Pons (tissue), 1 donor: ENCODE results near the gene GLG1.
"Not testable (repeated sequence)": the region's sequence is repeated elsewhere in the genome, so short reads cannot be mapped to it uniquely, and the experiment has no call there.

Experiments used
- DNase-seq: peaks from one replicate; pipeline ENCODE4 v3.0.0-alpha.2; 2016; ENCODE audit warnings: low spot score

GLG1 gene

GRCh38 chr16:74537746-74538145 lies 69.2 kb downstream of the GLG1 start:
- not testable (repeated sequence) for DNase-seq

- DNase-seq = not testable (repeated sequence)
Observed at GRCh38 chr16:74534650-74535049, 72.3 kb downstream of the GLG1 start.

- DNase-seq = no peak
Observed at GRCh38 chr16:74524926-74525325, 82.0 kb downstream of the GLG1 start.

GRCh38 chr16:74524117-74524516 lies 82.8 kb downstream of the GLG1 start:
- DNase-seq = no peak

- DNase-seq = not testable (repeated sequence)
Observed at GRCh38 chr16:74523706-74524105, 83.2 kb downstream of the GLG1 start.

GRCh38 chr16:74522160-74522559 lies 84.8 kb downstream of the GLG1 start:
- no peak for DNase-seq

GRCh38 chr16:74521691-74522090 lies 85.2 kb downstream of the GLG1 start:
- peak; percentile 79 for DNase-seq

GRCh38 chr16:74518934-74519333 lies 88.0 kb downstream of the GLG1 start:
- not testable (repeated sequence) for DNase-seq

- no peak for DNase-seq
Observed at GRCh38 chr16:74511961-74512360, 95.0 kb downstream of the GLG1 start.

GRCh38 chr16:74505011-74505410 lies 101.9 kb downstream of the GLG1 start:
- no peak for DNase-seq

- no peak for DNase-seq
Observed at GRCh38 chr16:74503412-74503811, 103.5 kb downstream of the GLG1 start.

- peak; percentile 89 for DNase-seq
Observed at GRCh38 chr16:74501484-74502478, 105.1 kb downstream of the GLG1 start.

GRCh38 chr16:74500907-74501306 lies 106.0 kb downstream of the GLG1 start:
- peak; percentile 88 for DNase-seq

GRCh38 chr16:74499114-74499513 lies 107.8 kb downstream of the GLG1 start:
- DNase-seq = no peak

- no peak for DNase-seq
Observed at GRCh38 chr16:74497761-74498160, 109.2 kb downstream of the GLG1 start.

- no peak for DNase-seq
Observed at GRCh38 chr16:74496054-74496453, 110.9 kb downstream of the GLG1 start.

- no peak for DNase-seq
Observed at GRCh38 chr16:74492976-74493375, 113.9 kb downstream of the GLG1 start.

GRCh38 chr16:74487634-74488495 lies 119.0 kb downstream of the GLG1 start:
- no peak for DNase-seq

GRCh38 chr16:74485916-74486315 lies 121.0 kb downstream of the GLG1 start:
- no peak for DNase-seq

GRCh38 chr16:74480150-74481029 lies 126.5 kb downstream of the GLG1 start:
- no peak for DNase-seq

- no peak for DNase-seq
Observed at GRCh38 chr16:74477226-74477625, 129.7 kb downstream of the GLG1 start.

GRCh38 chr16:74474416-74474815 lies 132.5 kb downstream of the GLG1 start:
- no peak for DNase-seq
